Smooth muscle cell (in vitro differentiated cells): ENCODE results near the gene TUBD1. TPM values are rescaled to one million over a fixed set of nuclear protein-coding genes. Genes with fewer than 3 reads are reported as not detected.

ENCODE experiments used
- DNase-seq: peaks from one replicate; lab custom pipeline; 2025; ENCODE audit not compliant: unreplicated experiment; lab: John Stamatoyannopoulos, UW
- H2AFZ ChIP-seq: fragments of 200-600 bp; sonication (generic); 2 replicates; pipeline ENCODE4 v1.6.0; 2016; ENCODE audit warnings: antibody characterized with exemption, low read depth, mild to moderate bottlenecking
- H3F3A ChIP-seq: fragments of 200-600 bp; sonication (generic); 2 replicates; pipeline ENCODE4 v1.6.0; 2017; ENCODE audit warnings: antibody characterized with exemption, low read depth
- H3K27ac ChIP-seq: fragments of 200-600 bp; sonication (generic); 2 replicates; pipeline ENCODE4 v1.5.1; 2016; ENCODE audit warnings: low read depth, mild to moderate bottlenecking
- H3K27me3 ChIP-seq: fragments of 200-600 bp; sonication (generic); 2 replicates; pipeline ENCODE4 v1.6.1; 2016; ENCODE audit warnings: low read depth, mild to moderate bottlenecking
- H3K36me3 ChIP-seq: fragments of 200-600 bp; sonication (generic); 2 replicates; pipeline ENCODE4 v1.5.1; 2016; ENCODE audit warnings: low read depth
- H3K4me1 ChIP-seq: fragments of 200-600 bp; sonication (generic); 2 replicates; pipeline ENCODE4 v1.5.1; 2016; ENCODE audit warnings: low read depth
- H3K4me2 ChIP-seq: fragments of 200-600 bp; sonication (generic); 2 replicates; pipeline ENCODE4 v1.6.0; 2016; ENCODE audit warnings: mild to moderate bottlenecking
- H3K4me3 ChIP-seq: fragments of 200-600 bp; sonication (generic); 2 replicates; pipeline ENCODE4 v1.5.1; 2016; ENCODE audit warnings: mild to moderate bottlenecking
- H3K79me2 ChIP-seq: fragments of 200-600 bp; sonication (generic); 2 replicates; pipeline ENCODE4 v1.6.0; 2016; ENCODE audit warnings: low read depth, mild to moderate bottlenecking
- H3K9ac ChIP-seq: fragments of 200-600 bp; sonication (generic); 2 replicates; pipeline ENCODE4 v1.6.0; 2016; ENCODE audit warnings: low read depth
- H3K9me3 ChIP-seq: fragments of 200-600 bp; sonication (generic); replicated peaks from 2 replicates; pipeline ENCODE4 v1.5.1; 2016; ENCODE audit warnings: low read depth
- H4K20me1 ChIP-seq: fragments of 200-600 bp; sonication (generic); 2 replicates; pipeline ENCODE4 v1.6.0; 2016; ENCODE audit warnings: low read depth
- WGBS: methylation state at CpG from one replicate; pipeline ENCODE4 v1.1.7; 2016; ENCODE audit warnings: low lambda C conversion rate; 5-methylcytosine and 5-hydroxymethylcytosine counted together
- polyA plus RNA-seq: library from polyadenylated mRNA; unstranded; fragments of >200 nt; fragmentation: Nextera tagmentation; extraction: Ambion mirVana; gene quantifications from 2 replicates; pipeline ENCODE4 v1.2.1, GENCODE V29; 2016
- total RNA-seq: library from RNA; depleted of rRNA; stranded (reverse); fragments of >200 nt; gene quantifications from 2 replicates; pipeline ENCODE4 v1.2.3, GENCODE V29; 2014
- TF ChIP-seq, protein P1 (sequence below): fragments of 200-600 bp; sonication (generic); IDR thresholded peaks from 2 replicates; pipeline ENCODE4 v1.5.1; 2017; ENCODE audit warnings: borderline replicate concordance, mild to moderate bottlenecking, antibody characterized with exemption; ENCODE audit not compliant: insufficient read depth, poor library complexity, severe bottlenecking

Gene TUBD1
- total and polyA plus RNA-seq, 2 experiments from 2014 or later, result 10.3 to 21.8 TPM

DNA sequence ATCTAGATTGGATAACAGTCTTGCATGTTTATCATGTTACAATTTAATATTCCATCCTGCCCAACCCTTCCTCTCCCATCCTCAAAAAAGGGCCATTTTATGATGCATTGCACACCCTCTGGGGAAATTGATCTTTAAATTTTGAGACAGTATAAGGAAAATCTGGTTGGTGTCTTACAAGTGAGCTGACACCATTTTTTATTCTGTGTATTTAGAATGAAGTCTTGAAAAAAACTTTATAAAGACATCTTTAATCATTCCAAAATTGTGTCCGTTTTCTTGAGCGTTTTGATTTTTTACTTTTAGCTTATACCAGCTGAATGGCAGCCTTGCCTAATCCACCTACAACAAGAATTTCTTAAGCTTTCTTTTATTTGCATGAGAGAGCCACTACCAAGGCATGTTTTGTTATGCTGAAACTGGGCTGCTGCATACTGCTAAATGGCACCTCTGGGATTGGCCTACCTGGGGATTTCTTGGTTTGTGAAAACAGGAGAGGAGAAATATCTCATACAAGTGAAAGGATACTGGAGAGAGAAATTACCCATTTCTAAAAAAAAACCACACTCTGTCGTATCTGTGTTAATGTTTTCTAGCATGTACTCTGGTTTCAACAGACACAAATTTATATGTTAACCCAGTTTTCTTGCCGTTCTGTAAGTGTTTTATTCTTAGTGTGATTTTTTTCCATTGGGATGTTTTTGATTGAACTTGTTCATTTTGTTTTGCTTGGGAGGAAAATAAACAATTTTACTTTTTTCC is 52.2 kb downstream of the TUBD1 start:
- no peak for DNase-seq
- Histone ChIP-seq H3K27me3 (no peaks in the 10 kb centered on the region), H3K4me3 (peak overlapping the region; percentile 98), H3K4me2 (peak overlapping the region; percentile 94), H4K20me1 (peaks cover 50% of the 10 kb centered on the region), H3K79me2 (peaks cover 52% of the 10 kb centered on the region), H3K4me1 (peaks cover 21% of the 10 kb centered on the region), H3K9me3 (no peaks in the 10 kb centered on the region), H3K27ac (peak overlapping the region; percentile 100), H2AFZ (no peak overlapping the region), H3K9ac (peak overlapping the region; percentile 100), H3K36me3 (peaks cover 20% of the 10 kb centered on the region), H3F3A (peaks cover 48% of the 10 kb centered on the region)
- TF ChIP-seq, protein P1, sequence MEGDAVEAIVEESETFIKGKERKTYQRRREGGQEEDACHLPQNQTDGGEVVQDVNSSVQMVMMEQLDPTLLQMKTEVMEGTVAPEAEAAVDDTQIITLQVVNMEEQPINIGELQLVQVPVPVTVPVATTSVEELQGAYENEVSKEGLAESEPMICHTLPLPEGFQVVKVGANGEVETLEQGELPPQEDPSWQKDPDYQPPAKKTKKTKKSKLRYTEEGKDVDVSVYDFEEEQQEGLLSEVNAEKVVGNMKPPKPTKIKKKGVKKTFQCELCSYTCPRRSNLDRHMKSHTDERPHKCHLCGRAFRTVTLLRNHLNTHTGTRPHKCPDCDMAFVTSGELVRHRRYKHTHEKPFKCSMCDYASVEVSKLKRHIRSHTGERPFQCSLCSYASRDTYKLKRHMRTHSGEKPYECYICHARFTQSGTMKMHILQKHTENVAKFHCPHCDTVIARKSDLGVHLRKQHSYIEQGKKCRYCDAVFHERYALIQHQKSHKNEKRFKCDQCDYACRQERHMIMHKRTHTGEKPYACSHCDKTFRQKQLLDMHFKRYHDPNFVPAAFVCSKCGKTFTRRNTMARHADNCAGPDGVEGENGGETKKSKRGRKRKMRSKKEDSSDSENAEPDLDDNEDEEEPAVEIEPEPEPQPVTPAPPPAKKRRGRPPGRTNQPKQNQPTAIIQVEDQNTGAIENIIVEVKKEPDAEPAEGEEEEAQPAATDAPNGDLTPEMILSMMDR, result no peak
- 3% methylated on average over 4 of the region's 4 CpGs for WGBS

DNA sequence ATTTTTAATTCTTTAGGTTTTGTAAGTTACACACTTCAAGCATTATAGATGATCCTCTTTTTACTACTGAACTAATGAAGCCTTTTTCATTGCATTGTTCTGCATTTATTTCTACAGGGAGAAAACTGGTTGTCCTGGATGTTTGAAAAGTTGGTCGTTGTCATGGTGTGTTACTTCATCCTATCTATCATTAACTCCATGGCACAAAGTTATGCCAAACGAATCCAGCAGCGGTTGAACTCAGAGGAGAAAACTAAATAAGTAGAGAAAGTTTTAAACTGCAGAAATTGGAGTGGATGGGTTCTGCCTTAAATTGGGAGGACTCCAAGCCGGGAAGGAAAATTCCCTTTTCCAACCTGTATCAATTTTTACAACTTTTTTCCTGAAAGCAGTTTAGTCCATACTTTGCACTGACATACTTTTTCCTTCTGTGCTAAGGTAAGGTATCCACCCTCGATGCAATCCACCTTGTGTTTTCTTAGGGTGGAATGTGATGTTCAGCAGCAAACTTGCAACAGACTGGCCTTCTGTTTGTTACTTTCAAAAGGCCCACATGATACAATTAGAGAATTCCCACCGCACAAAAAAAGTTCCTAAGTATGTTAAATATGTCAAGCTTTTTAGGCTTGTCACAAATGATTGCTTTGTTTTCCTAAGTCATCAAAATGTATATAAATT is 53.0 kb downstream of the TUBD1 start:
- Histone ChIP-seq H3K9me3 (no peaks in the 10 kb centered on the region), H3K79me2 (peaks cover 58% of the 10 kb centered on the region)
- WGBS, result 6% methylated on average over 6 of the region's 6 CpGs

DNA sequence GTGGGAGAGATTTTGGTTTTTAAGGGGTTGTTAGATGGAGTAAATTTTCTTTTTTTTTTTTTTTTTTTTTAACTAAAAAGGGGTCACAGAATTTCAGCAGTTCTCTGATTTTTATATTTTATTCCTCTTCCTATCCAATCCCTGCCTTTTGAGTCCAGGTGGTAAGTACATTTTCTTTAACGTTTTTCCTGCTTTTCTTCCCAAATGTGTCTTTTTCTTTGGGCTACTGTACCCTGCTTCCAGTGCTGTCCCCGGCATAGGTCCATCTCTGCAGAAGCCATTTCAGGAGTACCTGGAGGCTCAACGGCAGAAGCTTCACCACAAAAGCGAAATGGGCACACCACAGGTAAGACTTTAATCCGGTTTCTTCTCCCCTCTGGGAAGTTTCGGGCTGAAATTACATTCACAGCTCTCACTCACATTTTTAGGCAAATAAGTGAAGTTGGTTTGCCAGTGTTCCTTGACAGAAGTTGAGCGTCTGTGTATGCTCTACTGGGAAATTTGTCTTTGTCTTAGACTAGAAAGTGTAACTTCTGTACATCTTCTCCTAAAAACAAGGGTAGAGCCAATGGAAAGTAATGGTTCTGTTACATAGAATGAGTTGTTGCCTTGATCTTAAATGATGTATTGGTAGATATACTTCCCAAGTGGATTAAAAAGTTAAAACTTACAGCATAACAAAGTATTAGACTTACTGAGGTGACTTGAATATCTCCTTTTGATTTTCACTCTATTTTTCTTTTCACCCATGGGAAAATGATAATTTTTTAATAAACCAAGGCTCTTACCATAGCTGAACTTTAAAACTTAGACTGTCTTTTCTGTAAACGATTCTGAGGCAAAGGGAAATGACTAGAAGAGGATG is 54.5 kb downstream of the TUBD1 start:
- peaks cover 20% of the 10 kb centered on the region for H3K36me3 ChIP-seq

More for the DNA sequence above, 53.0 kb downstream of the TUBD1 start:
- Histone ChIP-seq H3K27me3 (no peaks in the 10 kb centered on the region), H3K9ac (peak overlapping the region; percentile 100), H3K4me2 (peak overlapping the region; percentile 94), H2AFZ (no peak overlapping the region), H4K20me1 (peaks cover 47% of the 10 kb centered on the region), H3K4me3 (peak overlapping the region; percentile 98), H3F3A (peaks cover 41% of the 10 kb centered on the region), H3K36me3 (peaks cover 20% of the 10 kb centered on the region), H3K27ac (peak overlapping the region; percentile 100), H3K4me1 (peaks cover 21% of the 10 kb centered on the region)
- TF ChIP-seq, protein P1, result no peak
- DNase-seq, result no peak

More for the DNA sequence above, 54.5 kb downstream of the TUBD1 start:
- H3K4me1 ChIP-seq, result peaks cover 21% of the 10 kb centered on the region
- TF ChIP-seq, protein P1, result no peak
- peaks cover 33% of the 10 kb centered on the region for H3F3A ChIP-seq
- H3K79me2 ChIP-seq, result peaks cover 67% of the 10 kb centered on the region
- DNase-seq, result no peak
- WGBS, result 1% methylated on average over 8 of the region's 8 CpGs
- H3K4me2 ChIP-seq, result peak overlapping the region; percentile 94
- peaks cover 42% of the 10 kb centered on the region for H4K20me1 ChIP-seq
- H3K27me3 ChIP-seq, result no peaks in the 10 kb centered on the region
- peak overlapping the region; percentile 100 for H3K27ac ChIP-seq
- no peaks in the 10 kb centered on the region for H3K9me3 ChIP-seq
- H2AFZ ChIP-seq, result no peak overlapping the region
- peak overlapping the region; percentile 98 for H3K4me3 ChIP-seq
- H3K9ac ChIP-seq, result peak overlapping the region; percentile 100
